ENCODE data around the gene LINGO1. TPM values are rescaled to one million over a fixed set of nuclear protein-coding genes. Genes with fewer than 3 reads are reported as not detected.

The LINGO1 gene
- total RNA-seq, 2 experiments from 2014 or later: not detected

DNA sequence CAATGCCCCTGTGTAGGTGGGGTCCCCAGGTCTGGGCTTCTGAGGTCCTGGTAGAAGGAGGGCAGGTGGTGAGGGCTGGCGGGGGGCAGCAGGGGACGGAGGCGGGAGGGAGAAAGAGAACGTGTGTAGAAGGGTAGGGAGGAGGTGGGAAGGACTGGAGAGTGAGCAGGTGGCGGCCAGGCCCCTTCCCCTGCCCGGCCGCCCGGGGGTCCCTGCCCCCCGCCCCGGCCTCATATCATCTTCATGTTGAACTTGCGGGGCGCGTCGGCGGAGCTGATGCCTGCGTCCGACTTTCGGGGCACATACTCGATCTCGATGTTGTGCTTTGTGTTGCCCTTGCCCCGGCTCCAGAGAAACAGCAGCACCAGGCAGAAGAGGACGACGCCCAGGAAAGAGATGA, 18.9 kb downstream of the LINGO1 start:
- ChIA-PET CTCF (ENCODE audit: unreplicated experiment) (no interaction called here), POLR2A (no interaction called here)

DNA sequence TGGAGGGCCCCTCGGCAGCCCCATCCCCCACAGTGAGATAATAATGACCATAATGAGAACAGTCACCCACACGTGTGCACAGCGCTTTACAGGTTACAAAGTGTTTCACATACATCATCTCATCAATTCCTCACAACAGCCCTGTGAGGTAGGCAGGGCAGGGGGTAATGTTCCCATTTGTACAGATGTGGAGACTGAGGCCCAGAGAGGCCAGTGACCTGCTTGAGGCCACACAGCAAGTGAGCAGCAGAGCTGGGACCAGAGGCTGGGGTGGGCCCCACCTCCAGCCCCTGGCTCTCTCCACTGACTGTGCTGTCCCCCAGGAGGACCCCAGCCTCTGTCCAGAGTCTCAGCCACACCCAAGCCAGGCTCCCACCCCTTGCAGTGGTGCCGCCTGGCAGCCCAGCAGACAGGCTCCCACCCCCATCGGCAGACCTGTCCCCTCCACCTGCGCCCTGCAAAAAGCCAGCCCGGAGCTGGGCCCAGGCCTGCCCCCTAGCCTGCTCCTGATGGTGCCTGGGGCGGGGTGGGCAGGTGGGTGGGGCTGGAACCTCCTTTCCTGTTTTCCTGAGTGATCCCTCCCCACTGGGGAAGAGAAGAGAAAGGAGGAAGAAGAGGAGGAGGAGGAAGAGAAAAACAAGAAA, 19.6 kb downstream of the LINGO1 start:
- intact Hi-C loops (cut with micrococcal nuclease; ENCODE audit: unreplicated experiment): no loop called here
- ChIA-PET CTCF (ENCODE audit: unreplicated experiment) (no interaction called here), POLR2A (no interaction called here)
- no peaks in the 10 kb centered on the region for H3K4me1 ChIP-seq (ENCODE audit: insufficient read depth, low read length, poor library complexity, severe bottlenecking)
- H3K79me2 ChIP-seq (ENCODE audit: insufficient read depth, low read depth, low read length): no peaks in the 10 kb centered on the region
- no peak for DNase-seq (ENCODE audit: low spot score)
- no peak for TF ChIP-seq EZH2phosphoT487 (IDR thresholded peaks at IDR 0.05; ENCODE audit: borderline replicate concordance, low read depth, low read length)
- TF ChIP-seq CTCF (conservative IDR thresholded peaks at IDR 0.05; ENCODE audit: low read length): no peak
- no peak overlapping the region for H3K27ac ChIP-seq (ENCODE audit: low read depth, low read length, poor library complexity, severe bottlenecking)
- no peak overlapping the region for H2AFZ ChIP-seq (ENCODE audit: low read length)
- no peaks in the 10 kb centered on the region for H3K9me2 ChIP-seq (ENCODE audit: insufficient read depth, low read length)
- no peak overlapping the region for H3K4me2 ChIP-seq (ENCODE audit: low read length)
- H3K9me3 ChIP-seq (ENCODE audit: low read length): no peaks in the 10 kb centered on the region
- H3K4me3 ChIP-seq (ENCODE audit: low read depth, low read length, poor library complexity, severe bottlenecking): no peak overlapping the region
- no TSS peak for BruUV-seq (replicated peaks)
- H3K36me3 ChIP-seq (ENCODE audit: insufficient read depth, low read length): no peaks in the 10 kb centered on the region
- H4K20me1 ChIP-seq (ENCODE audit: insufficient read depth, low read length): no peaks in the 10 kb centered on the region

More for the DNA sequence above, 18.9 kb downstream of the LINGO1 start:
- Histone ChIP-seq H3K27ac (ENCODE audit: low read depth, low read length, poor library complexity, severe bottlenecking) (no peak overlapping the region), H3K9me2 (ENCODE audit: insufficient read depth, low read length) (no peaks in the 10 kb centered on the region), H3K36me3 (ENCODE audit: insufficient read depth, low read length) (no peaks in the 10 kb centered on the region), H3K9me3 (ENCODE audit: low read length) (no peaks in the 10 kb centered on the region), H3K4me2 (ENCODE audit: low read length) (no peak overlapping the region), H3K79me2 (ENCODE audit: insufficient read depth, low read depth, low read length) (no peaks in the 10 kb centered on the region), H2AFZ (ENCODE audit: low read length) (no peak overlapping the region), H3K4me3 (ENCODE audit: low read depth, low read length, poor library complexity, severe bottlenecking) (no peak overlapping the region), H4K20me1 (ENCODE audit: insufficient read depth, low read length) (no peaks in the 10 kb centered on the region), H3K4me1 (ENCODE audit: insufficient read depth, low read length, poor library complexity, severe bottlenecking) (no peaks in the 10 kb centered on the region)
- intact Hi-C loops (cut with micrococcal nuclease; ENCODE audit: unreplicated experiment): no loop called here
- DNase-seq (ENCODE audit: low spot score): no peak
- no TSS peak for BruUV-seq (replicated peaks)
- TF ChIP-seq CTCF (conservative IDR thresholded peaks at IDR 0.05; ENCODE audit: low read length) (no peak), EZH2phosphoT487 (IDR thresholded peaks at IDR 0.05; ENCODE audit: borderline replicate concordance, low read depth, low read length) (no peak)

GRCh38 chr15:77611767-77612166, 20.9 kb downstream of the LINGO1 start:
- Histone ChIP-seq H3K4me2 (ENCODE audit: low read length) (no peak overlapping the region), H3K9me3 (ENCODE audit: low read length) (no peaks in the 10 kb centered on the region), H3K4me3 (ENCODE audit: low read depth, low read length, poor library complexity, severe bottlenecking) (no peak overlapping the region), H3K9me2 (ENCODE audit: insufficient read depth, low read length) (no peaks in the 10 kb centered on the region), H3K36me3 (ENCODE audit: insufficient read depth, low read length) (no peaks in the 10 kb centered on the region), H3K27ac (ENCODE audit: low read depth, low read length, poor library complexity, severe bottlenecking) (no peak overlapping the region), H3K79me2 (ENCODE audit: insufficient read depth, low read depth, low read length) (no peaks in the 10 kb centered on the region), H4K20me1 (ENCODE audit: insufficient read depth, low read length) (no peaks in the 10 kb centered on the region), H3K4me1 (ENCODE audit: insufficient read depth, low read length, poor library complexity, severe bottlenecking) (no peaks in the 10 kb centered on the region), H2AFZ (ENCODE audit: low read length) (no peak overlapping the region)
- no peak for TF ChIP-seq EZH2phosphoT487 (IDR thresholded peaks at IDR 0.05; ENCODE audit: borderline replicate concordance, low read depth, low read length)
- no peak for TF ChIP-seq CTCF (conservative IDR thresholded peaks at IDR 0.05; ENCODE audit: low read length)
- ChIA-PET CTCF (ENCODE audit: unreplicated experiment) (no interaction called here), POLR2A (no interaction called here)
- DNase-seq (ENCODE audit: low spot score): no peak
- no TSS peak for BruUV-seq (replicated peaks)
- intact Hi-C loops (cut with micrococcal nuclease; ENCODE audit: unreplicated experiment): no loop called here
